DMS153 treated with DMSO at 0.1 percent for 48 hours (cell line): ENCODE results near the gene CCDC174.

Source experiments
- DNase-seq: peaks from one replicate; lab custom pipeline; 2025; ENCODE audit not compliant: unreplicated experiment; lab: John Stamatoyannopoulos, UW

CCDC174 gene

DNA sequence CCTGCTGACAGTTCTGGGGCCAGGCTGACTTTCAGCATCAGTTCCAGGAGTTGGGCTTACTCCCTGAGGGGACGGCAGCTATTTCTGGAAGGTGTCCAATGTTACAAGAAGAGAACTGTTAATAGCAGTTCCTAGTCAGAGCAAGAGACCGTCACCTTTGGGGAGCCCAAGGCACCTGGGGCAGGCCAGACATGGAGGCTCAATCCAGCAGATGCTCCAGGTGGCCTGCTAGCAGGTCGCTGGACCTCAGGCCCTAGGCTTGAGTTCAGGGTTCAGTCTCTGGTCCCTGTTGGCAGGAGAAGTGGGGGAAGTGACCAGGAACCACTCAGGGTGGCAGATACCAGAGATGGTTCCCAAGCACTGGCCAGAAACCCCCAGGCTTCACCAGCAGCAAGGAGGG lies 49.3 kb downstream of the CCDC174 start:
- DNase-seq: no peak

DNA sequence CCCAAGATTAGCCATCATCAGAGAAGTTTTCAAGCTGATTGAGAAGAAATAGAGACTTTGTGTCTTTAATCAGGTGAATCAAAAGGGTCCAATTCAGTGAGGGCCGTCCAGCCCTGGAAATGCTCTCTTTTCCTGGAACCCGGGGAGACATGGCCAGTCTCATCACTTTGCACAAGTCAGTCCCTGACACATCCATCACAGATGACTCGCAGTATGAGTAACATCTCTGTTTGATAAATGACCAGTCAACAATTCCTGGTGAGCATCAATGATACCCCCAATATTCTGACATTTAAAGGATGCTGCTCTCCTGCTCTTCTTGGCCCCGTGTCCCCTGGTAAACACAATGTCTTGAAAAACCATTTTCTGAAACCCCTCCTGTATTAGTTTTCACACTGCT lies 50.1 kb downstream of the CCDC174 start:
- DNase-seq: no peak

DNA sequence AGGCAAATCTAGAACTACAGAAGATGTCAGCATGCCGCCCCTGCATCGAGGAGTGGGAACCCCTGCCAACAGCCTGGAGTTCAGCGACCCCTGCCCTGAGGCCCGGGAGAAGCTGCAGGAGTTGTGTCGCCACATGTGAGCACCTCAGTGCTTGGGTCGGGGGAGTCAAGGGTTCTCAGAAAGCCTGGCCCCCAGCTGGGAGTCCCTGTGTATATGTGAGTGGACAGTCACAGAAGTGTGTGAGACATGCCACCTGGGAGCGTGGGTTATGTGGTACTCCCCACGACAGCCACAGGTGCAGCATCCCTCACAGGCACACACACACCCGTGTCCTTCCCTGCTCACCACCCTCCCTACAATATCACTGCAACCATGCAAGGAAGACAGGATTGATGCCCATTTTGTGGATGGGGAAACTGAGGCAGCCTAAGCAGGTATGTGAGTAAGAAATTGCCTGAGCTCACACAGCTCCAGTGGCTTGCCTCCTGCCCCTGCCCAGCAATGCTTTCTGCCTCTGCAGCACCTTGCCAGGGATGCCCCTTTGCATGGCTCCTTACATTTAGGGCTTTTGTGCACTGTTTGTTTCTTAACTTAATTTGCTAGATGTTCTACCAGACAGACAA lies 51.7 kb downstream of the CCDC174 start:
- no peak for DNase-seq

DNA sequence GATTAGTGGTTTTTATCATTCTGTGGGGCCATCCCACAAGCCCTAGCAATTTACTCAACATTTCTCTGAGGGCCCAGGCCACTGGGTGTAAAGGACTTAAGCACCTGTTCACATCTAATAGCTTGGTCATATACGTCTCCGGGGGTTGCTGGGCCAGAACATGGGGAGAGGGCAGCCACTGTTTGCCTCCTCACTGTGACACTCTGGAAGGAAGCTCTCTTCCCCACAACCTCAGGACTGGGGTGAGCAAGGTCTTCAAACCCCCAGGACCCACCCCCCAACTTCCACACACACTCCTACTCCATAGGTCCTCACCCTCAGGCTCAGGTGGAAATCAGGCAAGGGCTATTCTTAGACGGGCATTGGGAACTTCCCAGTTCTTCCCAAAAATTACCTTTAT lies 52.2 kb downstream of the CCDC174 start:
- DNase-seq: no peak

GRCh38 chr3:14706096-14706495 lies 54.5 kb downstream of the CCDC174 start:
- DNase-seq: no peak

- DNase-seq: no peak
Observed at GRCh38 chr3:14716591-14716990, 65.0 kb downstream of the CCDC174 start.

DNA sequence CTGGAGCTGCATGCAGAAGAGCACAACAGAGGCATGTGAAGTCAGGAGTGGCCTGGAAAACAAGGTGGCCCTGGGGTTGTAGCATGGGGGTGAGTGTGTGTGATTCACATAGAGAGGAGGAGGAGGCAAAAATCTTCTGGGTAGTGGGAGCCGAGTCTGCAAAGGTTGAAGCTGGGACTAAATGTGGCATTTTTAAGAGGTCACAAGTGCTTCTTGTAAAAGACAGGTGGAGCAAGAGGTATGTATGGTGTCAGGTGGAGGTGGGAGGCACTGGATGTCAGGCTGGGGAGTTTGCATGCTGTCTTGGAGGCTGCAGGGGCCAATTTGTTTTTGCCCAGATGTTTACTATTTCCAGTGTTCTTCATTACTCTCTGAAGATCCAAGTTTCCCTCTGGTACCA lies 65.7 kb downstream of the CCDC174 start:
- DNase-seq: no peak

- DNase-seq: no peak
Observed at GRCh38 chr3:14718539-14718938, 67.0 kb downstream of the CCDC174 start.

- DNase-seq: no peak
Observed at GRCh38 chr3:14719006-14719405, 67.4 kb downstream of the CCDC174 start.

GRCh38 chr3:14721126-14721864 lies 69.7 kb downstream of the CCDC174 start:
- DNase-seq: no peak
